ENCODE data around the gene FBXO17.
"Not testable (repeated sequence)": the region's sequence is repeated elsewhere in the genome, so short reads cannot be mapped to it uniquely, and the experiment has no call there.

The FBXO17 gene

GRCh38 chr19:38942471-38943181, 32.9 kb downstream of the FBXO17 start:
- TF ChIP-seq POLR2A (IDR thresholded peaks at IDR 0.05; ENCODE audit: low read length) (no peak), GATA1 (IDR thresholded peaks at IDR 0.05; ENCODE audit: low read depth, low read length) (no peak)
- no peak for DNase-seq

- no peak for DNase-seq
- TF ChIP-seq POLR2A (IDR thresholded peaks at IDR 0.05; ENCODE audit: low read length) (no peak), GATA1 (IDR thresholded peaks at IDR 0.05; ENCODE audit: low read depth, low read length) (no peak)
These were observed 33.6 kb downstream of the FBXO17 start for GRCh38 chr19:38941979-38942378.

DNA sequence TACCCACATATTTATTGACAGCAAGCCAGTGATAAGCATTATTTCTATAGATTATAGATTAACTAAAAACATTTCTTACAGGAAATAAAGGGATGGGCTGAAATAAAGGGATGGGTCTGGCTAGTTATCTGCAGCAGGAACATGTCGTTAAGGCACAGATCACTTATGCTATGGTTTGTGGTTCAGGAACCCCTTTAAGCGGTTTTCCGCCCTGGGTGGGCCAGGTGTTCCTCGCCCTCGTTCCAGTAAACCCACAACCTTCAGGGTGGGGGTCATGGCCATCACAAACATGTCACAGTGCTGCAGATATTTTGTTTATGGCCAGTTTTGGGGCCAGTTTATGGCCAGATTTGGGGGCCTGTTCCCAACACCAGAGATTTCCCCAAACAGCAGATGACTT, 34.1 kb downstream of the FBXO17 start:
- not testable (repeated sequence) for DNase-seq

DNA sequence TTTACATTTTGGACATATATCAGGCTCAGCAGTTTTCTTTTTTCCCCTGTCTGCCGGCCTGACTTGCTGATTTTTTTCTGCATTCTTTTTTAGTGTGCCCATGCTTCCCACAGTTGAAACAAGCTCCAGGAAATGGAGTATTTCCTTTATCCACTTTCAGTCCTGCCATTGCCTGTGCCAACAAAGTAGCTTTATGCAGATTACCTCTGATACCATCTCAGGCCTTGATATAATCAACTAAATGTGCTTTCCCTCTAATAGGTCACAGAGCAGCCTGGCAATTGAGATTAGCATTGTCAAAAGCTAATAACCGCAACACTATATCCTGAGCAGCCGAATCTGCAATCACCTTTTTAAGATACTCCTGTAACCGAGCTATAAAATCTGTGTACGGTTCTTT, 35.6 kb downstream of the FBXO17 start:
- DNase-seq = no peak
- TF ChIP-seq GATA1 (IDR thresholded peaks at IDR 0.05; ENCODE audit: low read depth, low read length) (no peak), POLR2A (IDR thresholded peaks at IDR 0.05; ENCODE audit: low read length) (no peak)

DNA sequence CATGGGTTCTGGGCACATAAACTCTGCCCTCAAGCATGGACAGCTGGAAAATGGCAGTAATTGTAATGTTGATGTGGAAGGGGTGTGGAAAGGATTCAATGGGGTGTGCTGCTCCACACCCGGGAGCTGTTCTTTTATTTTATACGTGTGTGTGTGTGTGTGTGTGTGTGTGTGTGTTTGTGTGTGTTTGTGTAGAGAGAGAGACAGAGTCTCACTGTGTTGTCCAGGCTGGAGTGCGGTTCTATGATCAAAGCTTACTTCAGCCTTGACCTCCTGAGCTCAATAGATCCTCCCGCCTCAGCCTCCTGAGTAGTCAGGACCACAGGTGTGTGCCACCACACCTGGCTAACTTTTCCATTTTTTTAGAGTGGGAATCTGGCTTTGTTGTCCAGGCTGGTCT, 42.0 kb downstream of the FBXO17 start:
- TF ChIP-seq GATA1 (IDR thresholded peaks at IDR 0.05; ENCODE audit: low read depth, low read length) = no peak
- TF ChIP-seq POLR2A (IDR thresholded peaks at IDR 0.05; ENCODE audit: low read length) = no peak
- DNase-seq = no peak

DNA sequence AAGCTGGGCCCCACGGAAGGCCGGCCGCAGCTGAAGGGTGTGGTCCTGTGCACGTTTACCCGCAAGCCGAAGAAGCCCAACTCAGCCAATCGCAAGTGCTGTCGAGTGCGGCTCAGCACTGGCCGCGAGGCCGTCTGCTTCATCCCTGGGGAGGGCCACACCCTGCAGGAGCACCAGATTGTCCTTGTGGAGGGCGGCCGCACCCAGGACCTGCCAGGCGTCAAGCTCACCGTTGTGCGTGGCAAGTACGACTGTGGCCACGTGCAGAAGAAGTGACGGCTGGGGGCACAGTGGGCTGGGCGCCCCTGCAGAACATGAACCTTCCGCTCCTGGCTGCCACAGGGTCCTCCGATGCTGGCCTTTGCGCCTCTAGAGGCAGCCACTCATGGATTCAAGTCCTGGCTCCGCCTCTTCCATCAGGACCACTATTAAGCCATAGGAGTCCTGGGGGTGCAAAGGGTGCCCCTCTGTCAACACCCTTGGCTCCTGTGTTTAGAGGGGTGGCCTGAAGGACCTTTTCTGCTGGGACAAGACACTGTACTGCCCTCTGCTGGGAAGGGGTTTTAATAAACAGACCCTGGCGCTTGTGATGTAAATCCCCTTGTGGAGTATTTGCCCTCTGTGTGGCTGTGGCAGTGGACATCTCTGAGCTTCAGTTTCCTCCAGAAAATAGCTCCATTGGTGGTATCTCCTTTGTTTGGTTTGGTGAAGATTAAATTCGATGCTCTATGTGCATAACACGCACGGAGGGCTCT, 42.9 kb downstream of the FBXO17 start:
- TF ChIP-seq GATA1 (IDR thresholded peaks at IDR 0.05; ENCODE audit: low read depth, low read length) (no peak), POLR2A (IDR thresholded peaks at IDR 0.05; ENCODE audit: low read length) (no peak)
- DNase-seq = peak; percentile 76 to 78

- TF ChIP-seq GATA1 (IDR thresholded peaks at IDR 0.05; ENCODE audit: low read depth, low read length) = no peak
- DNase-seq = no peak
These were observed 44.1 kb downstream of the FBXO17 start for GRCh38 chr19:38931521-38931793.

DNA sequence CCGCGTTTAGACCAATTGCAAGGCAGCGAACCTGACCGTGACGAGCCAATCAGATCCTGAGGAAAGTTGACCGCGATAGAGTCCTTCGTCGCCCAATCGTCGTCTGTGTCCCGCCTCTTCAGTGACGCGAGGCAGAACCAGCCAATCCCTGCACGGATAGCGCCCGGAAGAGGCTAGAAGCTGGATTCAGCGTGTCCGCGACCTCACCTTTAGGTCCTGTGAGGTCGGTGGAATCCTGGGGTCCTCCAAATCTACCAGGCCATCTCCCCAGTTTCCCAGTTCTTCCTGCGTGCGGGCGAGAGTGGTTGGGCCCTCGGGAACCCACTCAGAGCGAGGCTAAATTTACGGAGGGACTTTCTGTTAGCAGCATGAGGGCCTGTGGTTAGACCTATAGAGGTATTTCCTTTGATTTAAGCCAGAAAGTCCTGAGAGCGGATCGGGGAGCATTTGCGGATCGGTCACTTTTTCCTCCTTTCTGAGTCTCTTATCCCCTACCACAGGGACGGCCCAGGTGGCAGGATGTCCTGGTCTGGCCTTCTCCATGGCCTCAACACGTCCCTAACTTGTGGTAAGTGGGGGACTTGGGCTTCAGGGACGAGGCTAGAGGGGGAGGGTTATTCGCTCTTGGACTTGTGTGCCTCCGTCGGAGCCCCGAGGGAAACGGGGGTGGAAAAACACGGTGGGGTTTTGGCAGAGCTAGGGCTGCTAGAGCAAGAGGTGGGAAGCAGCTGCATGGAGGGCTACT, 44.6 kb downstream of the FBXO17 start, which contains the start of gene MRPS12:
Gene MRPS12, plus strand, starts transcription at position 169 of the 745 bp plus-strand sequence. Its CDS starts 351 bp downstream, at position 520.
- peak; percentile 100 for DNase-seq
- peak; percentile 87 for TF ChIP-seq POLR2A (IDR thresholded peaks at IDR 0.05; ENCODE audit: low read length)
- TF ChIP-seq GATA1 (IDR thresholded peaks at IDR 0.05; ENCODE audit: low read depth, low read length) = no peak

DNA sequence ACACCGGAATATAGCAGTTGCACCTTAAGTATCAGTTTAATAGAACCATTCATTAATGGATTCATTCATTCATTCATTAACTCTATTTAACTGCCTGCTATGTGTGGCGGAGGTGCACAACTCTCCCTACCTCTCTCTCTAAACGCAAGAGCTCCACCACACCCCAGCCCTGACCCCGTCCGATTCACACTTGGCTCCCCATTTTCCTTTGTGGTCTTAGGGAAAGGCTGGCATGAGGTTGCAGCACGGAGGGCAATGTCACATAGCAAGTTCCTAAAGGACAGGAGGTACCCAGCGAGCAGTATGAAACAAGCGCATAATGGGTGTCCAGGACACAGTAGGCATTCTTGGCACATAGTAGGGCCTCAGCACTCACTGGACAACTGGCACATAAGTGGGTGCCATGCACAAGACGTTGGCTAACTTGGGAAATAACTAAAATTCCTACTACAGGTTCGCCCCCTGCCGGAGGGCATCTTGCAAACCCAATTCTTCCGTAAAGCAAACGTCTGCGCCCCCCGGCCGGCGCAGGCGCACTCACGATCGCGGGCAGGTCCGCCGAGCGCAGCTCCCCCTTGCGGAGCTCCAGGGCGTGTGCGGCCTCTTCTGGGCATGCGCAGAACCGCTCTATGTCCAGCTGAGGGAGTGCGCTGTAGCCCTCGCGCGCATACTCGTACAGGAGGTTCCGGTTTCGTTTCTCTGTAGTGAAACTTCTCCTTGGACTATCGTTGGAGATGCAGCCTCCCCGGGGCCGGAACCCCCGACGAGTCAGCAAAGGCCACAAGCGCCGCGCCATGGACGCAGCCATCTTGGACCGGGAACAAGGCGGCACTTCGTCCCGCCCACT, 45.4 kb downstream of the FBXO17 start, which contains the start of gene SARS2:
Gene SARS2, minus strand, starts transcription at position 835 of the 847 bp plus-strand sequence. Its CDS starts 27 bp downstream, at position 808.
- peak; percentile 97 to 99 for DNase-seq
- TF ChIP-seq GATA1 (IDR thresholded peaks at IDR 0.05; ENCODE audit: low read depth, low read length) = no peak
- no peak for TF ChIP-seq POLR2A (IDR thresholded peaks at IDR 0.05; ENCODE audit: low read length)

- DNase-seq = no peak
- TF ChIP-seq GATA1 (IDR thresholded peaks at IDR 0.05; ENCODE audit: low read depth, low read length) (no peak), POLR2A (IDR thresholded peaks at IDR 0.05; ENCODE audit: low read length) (no peak)
These were observed 47.0 kb downstream of the FBXO17 start for GRCh38 chr19:38928391-38929001.

GRCh38 chr19:38924388-38924787, 51.2 kb downstream of the FBXO17 start:
- TF ChIP-seq POLR2A (IDR thresholded peaks at IDR 0.05; ENCODE audit: low read length) = no peak
- no peak for TF ChIP-seq GATA1 (IDR thresholded peaks at IDR 0.05; ENCODE audit: low read depth, low read length)
- DNase-seq = no peak

- TF ChIP-seq GATA1 (IDR thresholded peaks at IDR 0.05; ENCODE audit: low read depth, low read length) (no peak), POLR2A (IDR thresholded peaks at IDR 0.05; ENCODE audit: low read length) (no peak)
- peak in 1 of 2 experiments; percentile 50 for DNase-seq
These were observed 53.1 kb downstream of the FBXO17 start for GRCh38 chr19:38922482-38922881.

Data from erythroblast (primary cell).